GM21381 (cell line): Measurements from ENCODE around the gene RHO.
"Not testable (repeated sequence)": the region's sequence is repeated elsewhere in the genome, so short reads cannot be mapped to it uniquely, and the experiment has no call there.

Experiments
- ATAC-seq: cut with Tn5 transposase; IDR thresholded peaks from one replicate; pipeline ENCODE4 v1.9.1; 2021; ENCODE audit warnings: mild to moderate bottlenecking, moderate library complexity; ENCODE audit not compliant: unreplicated experiment

Gene RHO

DNA sequence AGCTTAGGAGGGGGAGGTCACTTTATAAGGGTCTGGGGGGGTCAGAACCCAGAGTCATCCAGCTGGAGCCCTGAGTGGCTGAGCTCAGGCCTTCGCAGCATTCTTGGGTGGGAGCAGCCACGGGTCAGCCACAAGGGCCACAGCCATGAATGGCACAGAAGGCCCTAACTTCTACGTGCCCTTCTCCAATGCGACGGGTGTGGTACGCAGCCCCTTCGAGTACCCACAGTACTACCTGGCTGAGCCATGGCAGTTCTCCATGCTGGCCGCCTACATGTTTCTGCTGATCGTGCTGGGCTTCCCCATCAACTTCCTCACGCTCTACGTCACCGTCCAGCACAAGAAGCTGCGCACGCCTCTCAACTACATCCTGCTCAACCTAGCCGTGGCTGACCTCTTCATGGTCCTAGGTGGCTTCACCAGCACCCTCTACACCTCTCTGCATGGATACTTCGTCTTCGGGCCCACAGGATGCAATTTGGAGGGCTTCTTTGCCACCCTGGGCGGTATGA is at the start of gene RHO:
Gene RHO (plus strand): TSS at position 51 of the 512 bp plus-strand sequence. CDS start 95 bp downstream, at position 146.
- no peak for ATAC-seq

DNA sequence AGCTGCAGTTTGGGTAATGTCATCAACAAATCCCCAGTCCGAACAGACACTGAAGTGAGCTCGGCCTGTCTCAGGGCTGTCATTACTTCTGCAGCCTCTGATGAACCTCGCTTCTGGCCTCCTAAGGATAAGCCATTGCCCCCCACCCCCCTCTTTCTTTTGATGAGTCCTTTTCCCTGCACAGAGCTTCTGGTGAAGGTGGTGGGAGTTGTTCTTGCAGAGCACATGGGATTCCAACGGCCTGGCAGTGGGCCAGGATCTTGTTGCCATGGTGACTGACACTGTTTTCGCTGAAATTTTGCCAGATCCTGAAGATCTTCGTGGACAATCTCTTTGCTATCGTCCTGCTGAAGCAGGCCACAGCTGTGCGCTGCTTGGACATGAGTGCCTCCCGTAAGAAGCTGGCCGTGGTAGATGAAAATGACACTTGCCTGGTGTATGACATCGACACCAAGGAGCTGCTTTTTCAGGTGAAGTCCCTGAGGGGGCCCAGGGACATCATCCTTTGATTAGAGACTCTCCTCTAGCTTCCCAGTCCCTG is 47.1 kb upstream of the RHO start:
- not testable (repeated sequence) for ATAC-seq

DNA sequence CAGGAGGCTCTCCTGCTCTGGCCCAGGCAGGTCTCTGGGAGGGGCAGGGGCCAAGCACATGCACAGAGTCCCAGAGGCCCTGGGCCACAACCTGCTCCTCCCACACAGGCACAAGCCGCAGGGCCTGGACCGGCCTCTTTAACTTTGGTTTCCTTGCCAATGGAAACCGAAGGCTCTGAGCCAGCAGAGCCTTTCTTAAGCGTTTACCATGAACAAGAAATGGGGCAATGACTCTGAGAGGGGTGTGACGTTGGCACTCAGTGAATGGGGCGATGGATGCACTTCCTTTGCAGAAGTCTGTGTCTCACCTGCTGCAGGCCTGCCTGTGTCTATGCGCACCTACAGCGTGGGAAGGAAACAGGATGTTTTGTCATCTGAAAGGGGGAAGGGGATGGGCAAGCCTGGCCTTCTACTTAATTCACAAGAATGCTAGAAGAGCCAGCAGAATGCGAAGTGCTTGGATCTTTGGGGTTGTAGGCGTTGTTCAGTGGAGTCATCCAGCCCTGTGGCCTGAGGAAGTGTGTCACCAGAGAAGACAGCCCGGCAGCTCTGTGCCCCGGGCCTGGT is 46.6 kb upstream of the RHO start:
- ATAC-seq = no peak

DNA sequence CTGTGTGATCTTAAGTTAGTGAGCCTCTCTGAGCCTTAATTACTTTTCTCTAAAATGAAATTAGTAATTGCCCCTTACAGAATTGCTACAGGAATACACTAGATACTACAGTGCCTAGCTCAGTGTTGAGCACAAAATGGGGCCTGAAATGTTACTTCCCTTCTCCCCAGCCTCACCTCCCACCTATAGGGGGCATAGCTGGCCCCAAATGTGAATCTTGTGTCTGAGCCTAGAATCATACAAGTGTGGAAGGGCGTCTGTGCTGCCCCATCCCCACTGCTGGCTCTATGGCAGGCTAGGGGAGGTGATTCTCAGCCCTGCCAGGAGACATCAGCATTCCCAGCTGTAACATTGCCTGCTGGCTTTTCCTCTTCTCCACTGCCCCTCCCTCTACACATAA is 45.7 kb upstream of the RHO start:
- no peak for ATAC-seq

DNA sequence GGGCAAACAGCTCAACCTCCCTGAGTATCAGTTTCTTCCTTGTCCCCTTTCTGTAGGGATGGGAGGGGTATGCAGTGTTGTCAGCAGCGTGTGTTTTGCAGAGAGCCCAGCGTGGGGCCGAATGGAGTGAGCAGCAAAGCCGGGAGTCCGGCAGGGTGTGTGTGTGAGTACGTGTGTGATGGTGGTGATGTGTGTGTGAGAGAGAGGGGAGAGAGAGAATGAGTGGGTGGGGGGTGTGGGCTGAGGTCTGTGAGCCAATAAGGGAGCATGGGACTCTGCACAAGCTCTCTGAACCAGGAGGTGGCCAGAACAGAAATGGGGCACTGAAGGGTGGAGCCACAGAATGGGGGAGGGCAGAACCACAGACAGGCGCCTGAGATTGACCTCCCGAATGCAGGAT is 44.6 kb upstream of the RHO start:
- no peak for ATAC-seq

DNA sequence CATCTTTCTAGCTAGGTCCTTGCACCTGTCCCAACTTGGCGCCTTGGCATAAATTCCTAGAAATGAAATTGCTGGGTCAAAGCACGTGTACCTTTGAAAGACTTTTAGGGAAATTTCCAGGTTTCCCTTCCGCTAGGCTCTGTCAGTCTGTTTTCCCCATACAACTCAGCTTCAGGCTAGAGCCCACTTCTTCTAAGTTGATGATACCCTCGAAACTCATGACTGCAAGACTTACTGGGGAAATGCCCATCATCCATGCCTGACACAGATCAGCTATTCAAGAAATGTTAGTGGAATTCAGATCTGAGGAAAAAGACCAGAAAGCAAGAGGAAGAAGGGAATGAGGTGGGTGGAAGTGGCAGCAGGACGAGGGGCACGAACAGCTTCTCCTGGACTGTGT is 43.3 kb upstream of the RHO start:
- not testable (repeated sequence) for ATAC-seq

DNA sequence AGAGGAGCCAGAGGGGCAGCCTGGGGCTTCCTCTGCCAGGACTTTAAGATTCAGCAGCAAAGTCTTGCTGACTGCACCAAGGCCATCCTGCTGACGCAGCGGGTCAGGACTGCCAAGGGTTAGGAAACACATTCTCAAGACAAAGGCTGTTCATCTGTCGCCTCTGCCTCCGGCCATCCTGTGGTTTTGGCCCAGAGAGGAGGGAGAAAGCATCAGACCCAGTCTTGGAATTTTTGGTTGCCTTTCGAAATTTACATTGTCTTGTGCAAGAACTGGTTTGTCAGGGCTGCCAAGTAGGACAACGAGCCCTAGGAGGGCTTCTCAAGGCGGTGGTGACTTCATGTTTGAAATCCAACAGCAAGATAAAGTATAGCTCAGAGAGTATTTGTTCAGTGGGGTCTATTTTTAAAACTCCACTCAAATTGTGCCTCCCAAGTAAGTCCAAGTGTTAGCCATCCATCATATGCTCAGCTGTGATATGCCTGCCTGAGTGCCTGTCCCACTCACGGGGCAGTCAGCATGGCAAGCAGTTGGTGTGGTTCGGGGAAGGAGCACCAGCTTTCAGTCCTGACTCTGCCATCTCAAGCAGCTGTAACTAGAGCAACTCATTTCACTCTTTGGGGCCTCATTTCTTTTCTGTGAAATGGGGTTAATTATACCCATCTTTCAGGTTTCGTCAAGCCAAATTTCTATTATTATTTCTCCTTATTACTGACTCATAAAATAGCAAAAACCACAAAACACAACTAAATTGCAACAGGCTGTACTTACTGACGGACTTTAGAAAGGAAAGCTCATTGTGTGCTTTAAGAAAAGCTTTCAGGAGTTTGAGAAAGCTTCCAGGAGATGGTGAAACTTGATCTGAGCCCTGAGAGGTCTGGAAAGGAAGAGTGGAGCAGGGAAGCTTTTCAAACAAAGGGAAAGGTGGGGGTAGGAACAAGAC is 42.4 kb upstream of the RHO start:
- ATAC-seq = no peak

DNA sequence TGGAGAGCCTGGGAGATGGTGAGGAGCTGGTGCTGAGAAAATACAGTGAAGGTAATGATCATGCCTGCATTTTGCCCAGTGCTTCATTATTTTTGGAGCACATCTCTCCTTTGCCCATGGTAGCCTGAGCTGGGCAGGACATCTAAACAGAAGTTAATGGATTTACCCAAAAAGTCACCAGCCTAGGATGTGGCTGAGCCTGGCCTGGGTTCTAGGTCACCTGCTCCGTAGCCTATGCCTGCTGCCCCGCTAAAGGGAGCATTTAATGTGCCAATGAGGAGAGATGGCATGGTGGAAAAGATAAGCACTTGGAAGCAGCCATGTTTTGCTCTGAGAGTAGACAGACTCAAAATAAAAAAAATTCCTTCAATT is 41.8 kb upstream of the RHO start:
- no peak for ATAC-seq

DNA sequence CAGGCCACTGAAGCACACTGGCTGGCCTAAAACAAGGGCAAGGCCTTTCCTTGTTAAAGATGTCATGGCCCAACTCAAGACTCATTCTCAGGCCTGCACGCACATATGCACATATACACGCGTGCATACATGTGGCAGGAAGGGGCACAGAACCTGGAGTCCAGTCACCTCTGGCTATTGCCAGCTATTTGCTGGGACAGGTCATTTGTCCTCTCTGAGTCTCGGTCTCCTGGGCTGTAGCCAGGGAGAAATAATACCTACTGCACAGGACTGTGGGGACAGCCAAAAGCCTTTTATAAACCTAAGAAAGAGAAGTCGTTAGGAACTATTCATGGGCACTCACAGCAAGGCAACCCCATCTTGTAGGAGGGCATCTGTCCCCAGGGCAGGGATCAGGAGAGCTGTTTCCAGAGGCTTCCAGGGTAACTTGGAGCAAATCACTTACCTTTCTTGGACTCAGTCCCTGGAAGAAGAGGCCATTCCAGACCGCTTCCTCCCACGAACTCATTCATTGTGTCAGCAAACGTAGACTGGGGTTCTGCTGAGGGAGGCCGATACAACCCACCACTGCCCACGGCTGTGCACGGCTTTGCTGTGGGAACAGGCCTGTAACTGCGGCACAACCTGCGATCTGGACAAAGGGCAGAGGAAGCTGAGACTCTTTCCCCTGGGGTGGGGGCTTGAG is 41.1 kb upstream of the RHO start:
- no peak for ATAC-seq

DNA sequence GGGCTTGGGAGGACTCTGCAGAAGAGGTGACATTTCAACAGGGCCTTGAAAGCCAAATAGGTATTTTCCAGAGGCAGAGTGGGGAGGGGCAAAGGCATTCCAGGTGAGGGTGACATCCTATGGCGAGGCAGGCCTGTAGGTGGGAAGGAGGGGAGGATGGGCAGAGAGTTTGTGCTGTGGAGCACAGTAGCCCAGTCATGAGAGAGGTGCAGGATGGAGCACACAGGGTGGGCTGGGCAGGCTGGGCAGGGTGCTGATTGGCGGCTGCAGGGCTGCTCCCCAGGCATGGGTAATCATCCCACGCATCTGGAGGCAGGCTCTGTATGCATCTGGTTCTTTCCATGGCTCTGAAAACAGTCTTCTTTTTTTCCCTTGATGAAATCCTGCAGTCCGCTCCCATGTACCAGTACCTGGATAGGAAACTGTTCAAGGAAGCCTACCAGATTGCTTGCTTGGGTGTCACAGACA is 40.5 kb upstream of the RHO start:
- not testable (repeated sequence) for ATAC-seq

DNA sequence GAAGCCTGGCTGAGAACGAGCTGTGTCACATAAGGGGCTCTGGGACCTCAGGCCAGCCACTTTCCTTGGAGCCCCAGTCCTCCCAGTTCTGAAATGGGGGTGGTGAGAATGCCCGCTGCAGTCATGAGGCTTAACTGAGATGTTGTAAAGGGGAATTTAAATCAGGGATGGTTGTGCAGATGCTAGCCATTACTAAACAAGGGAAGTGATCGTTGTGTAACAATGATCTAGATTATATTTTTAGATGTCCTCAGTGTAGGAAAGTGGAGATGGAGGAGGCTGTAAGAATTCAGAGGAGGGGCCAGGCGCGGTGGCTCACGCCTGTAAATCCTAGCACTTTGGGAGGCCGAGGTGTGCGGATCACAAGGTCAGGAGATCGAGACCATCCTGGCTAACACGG is 39.2 kb upstream of the RHO start:
- not testable (repeated sequence) for ATAC-seq

DNA sequence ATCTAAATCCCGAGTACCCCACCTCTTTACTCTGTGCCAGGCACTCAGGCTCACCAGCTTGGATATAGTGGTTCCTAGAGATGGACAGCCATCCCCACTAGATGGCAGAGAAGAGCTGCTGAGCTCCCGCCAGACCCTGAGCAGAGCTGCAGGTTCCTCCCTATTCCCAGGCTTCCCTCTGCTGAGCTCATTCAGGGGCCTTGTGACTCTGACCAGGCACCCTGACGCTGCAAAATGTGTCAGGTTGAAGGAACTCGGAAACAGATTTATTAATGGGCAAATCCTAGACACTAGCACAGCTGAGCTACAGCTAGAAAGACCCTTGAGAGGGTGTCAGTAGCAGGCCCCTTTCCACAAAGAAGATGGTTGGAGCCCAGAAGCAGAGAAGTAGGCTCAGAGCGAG is 38.2 kb upstream of the RHO start:
- no peak for ATAC-seq

DNA sequence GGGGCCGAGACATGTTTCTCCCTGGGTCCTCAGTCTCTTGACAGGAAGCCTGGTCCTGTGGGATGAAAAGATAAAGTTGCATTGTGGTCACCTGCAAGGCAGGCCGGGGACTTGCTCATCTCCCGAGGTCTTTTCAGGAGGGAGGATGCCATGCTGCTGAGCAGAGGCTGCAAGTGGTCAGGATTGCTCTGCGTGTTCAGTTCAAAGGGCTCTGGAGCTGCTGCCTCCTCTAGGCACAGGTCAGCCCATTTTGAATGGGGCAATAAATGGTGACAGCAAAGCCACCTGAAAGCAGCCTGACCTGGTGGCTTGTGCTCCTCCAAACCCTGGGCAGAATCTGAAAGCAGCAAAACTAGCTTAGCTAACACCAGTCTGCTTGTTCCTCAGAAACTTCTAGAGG is 37.4 kb upstream of the RHO start:
- ATAC-seq = not testable (repeated sequence)

DNA sequence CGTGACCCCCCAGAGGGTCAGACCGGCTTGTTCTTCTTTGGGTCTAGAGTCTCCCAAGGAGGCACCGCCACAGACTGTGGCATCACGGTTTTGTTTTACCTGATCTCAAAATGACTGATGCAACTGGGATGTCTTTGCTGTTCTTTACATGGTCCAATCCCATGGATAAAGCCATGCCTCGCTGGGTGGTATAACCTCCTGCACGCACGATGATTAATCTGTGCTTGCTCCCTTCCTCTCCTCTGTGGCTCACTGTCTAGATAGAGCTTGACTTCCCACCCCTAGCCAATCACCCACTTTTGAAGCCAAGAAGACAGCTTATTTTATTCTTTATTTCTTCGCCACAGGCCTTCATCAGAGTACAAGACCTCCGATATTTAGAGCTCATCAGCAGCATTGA is 36.6 kb upstream of the RHO start:
- no peak for ATAC-seq

DNA sequence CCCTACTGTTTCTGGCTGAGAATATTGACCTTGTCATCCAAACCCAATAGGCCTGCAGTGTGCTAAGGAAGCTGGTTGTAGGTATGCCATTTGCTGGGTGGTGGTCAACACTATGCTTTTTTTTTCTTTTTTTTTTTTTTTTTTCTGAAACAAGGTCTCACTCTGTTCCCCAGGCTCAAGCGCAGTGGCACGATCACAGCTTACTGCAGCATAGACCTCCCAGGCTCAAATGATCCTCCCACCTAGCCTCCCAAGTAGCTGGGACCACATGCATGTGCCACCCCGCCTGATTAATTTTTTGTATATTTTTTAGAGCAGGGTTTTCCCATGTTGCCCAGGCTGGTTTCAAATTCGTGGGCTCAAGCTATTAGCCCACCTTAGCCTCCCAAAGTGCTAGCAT is 35.7 kb upstream of the RHO start:
- ATAC-seq = no peak

DNA sequence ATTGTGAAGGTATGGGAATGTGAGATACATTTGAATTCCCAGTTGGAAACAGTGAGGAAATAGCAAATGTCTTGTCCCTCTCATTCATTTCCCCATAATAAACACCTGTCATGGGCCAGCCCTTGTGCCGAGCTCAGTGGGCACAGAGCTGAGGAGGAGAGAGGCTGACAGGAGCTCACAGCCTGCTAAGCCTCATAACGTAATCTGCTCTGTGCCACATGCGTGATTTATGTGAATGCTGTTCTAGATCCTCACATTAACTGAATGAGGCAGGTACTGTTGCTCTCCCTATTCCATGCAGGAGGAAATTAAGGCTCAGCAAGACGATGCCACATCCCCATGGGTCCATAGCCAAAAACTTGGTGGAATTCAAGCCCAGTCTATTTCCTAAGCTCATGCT is 35.2 kb upstream of the RHO start:
- ATAC-seq = no peak

DNA sequence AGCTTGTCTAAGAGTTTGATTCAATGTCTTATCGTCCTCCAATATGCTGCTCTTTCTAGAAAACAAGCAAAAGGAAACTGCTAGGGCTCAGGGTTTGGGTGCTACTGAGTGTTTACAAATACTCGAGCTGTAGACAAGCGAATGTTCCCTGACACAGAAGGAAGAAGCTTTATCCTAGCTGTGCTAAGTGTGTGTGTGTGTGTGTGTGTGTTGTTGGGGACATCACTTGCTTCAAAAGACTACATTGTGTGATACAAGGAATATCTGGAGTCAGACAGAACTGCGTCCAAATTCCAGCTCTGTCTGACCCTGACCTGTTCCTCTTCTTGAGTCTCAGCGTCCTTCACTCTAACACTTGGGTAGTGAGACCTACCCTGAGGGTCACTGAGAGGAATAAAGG is 33.9 kb upstream of the RHO start:
- ATAC-seq = not testable (repeated sequence)

DNA sequence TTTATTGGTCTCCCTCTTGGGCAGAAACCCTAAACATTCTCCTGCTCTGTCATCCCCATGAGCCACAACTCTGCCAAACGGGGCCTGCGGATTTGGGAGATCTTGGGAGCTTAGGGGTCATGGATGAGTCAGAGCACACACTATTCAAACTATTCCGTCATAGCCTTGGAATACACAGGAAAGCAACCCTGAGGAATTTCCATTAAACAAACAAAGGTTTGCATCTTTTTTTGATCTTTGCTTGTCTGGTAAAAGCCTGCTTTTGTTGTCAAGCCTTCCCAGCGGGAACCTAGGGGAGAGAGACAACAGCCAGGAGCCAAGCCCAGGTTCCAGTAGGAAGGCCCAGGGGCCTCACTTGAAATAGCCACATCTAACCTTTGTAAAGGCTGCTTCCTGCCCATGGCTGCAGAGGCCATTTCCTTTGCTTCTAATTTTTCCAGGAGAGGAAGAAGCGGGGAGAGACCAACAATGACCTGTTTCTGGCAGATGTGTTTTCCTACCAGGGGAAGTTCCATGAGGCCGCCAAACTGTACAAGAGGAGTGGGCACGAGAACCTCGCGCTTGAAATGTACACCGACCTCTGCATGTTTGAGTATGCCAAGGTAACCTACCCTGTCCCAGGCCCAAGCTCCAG is 33.3 kb upstream of the RHO start:
- ATAC-seq = not testable (repeated sequence)

DNA sequence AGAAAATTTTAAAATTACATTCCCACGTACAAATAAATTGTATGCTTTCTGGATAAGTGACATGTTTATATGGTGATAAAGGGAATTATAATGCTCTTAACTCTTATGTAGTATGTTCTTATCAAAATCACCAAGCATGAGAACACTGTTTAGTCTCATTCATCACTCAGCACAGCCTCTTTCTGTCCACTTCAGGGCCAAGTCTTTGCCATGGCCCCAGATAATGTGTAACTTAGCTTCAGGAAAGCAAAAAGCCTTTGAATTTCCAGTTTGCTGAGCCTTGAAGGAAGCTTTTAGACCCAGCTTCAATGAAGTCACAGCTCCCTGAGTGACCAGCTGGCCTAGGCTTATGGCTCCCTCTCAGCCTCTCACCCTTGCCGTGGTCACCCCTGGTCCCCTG is 30.6 kb upstream of the RHO start:
- not testable (repeated sequence) for ATAC-seq

DNA sequence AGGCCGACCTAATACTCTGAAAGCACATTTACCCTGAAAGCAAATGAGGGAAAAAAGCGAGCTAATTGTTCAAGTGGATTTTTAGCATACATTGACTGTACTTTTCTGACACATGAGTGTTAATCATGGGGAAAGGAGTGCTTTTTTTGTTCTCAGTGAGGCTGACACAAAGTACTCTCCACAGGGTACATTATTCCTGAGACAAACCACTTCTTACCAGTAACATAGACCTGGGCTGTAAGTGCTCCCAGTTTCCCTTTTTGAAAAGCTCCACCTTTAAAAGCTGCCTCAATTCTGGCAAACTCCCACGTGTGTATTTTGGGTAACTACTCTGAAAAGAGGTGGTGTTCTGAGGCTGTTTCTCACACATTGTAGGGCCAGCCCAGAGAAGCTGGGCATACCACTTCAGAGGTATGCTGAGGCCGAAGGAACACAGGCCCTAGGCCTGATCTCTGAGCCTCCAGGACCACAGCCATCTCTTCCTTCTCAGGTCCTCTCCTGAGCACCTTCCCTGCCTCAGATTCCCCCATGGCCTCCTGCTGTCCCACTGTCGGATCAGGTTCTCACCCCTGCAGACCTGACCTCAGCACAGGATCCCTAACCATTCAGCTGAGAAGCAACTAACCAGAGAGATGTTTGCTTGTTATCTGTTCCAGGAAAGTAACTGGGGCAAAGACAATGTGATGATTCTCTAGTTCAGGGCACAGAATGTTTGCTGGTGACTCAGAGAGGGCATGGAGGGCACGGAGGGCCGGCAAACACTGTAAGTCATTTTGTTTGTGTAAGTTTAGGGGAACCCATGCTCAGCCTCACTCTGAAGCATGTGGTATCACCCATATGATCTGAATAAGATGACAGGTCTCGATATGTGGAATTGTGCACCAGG is 29.6 kb upstream of the RHO start:
- not testable (repeated sequence) for ATAC-seq
